ENCODE results near the gene MYO1D.

GRCh38 chr17:32792207-32792606, 84.7 kb downstream of the MYO1D start:
- TF ChIP-seq CTCF (conservative IDR thresholded peaks at IDR 0.05; ENCODE audit: low read depth, low read length) (no peak), EZH2phosphoT487 (IDR thresholded peaks at IDR 0.05; ENCODE audit: borderline replicate concordance, low read length) (no peak)
